PC-3 (cell line): ENCODE results near the gene ZNF433. TPM values are rescaled to one million over a fixed set of nuclear protein-coding genes. Genes with fewer than 3 reads are reported as not detected.

Experiments used
- ATAC-seq: fragments of 200-7000 bp; cut with Tn5 transposase; 2 replicates; pipeline ENCODE4 v1.9.1; 2020; ENCODE audit warnings: mild to moderate bottlenecking, moderate library complexity
- BruUV-seq: library from RNA; stranded (reverse); fragments of 400-500 nt; replicated peaks from 2 replicates; lab custom pipeline; 2021; lab: Mats Ljungman, UMichigan
- CTCF ChIA-PET: fragments of 300-600 bp; sonication (Branson Sonifier 250); formaldehyde crosslinking; loops from one replicate; lab custom pipeline; 2022; ENCODE audit warnings: antibody characterized with exemption; lab: Charles Lee
- POLR2A ChIA-PET: fragments of 300-600 bp; sonication (Branson Sonifier 250); formaldehyde crosslinking; loops from one replicate; lab custom pipeline; 2022; ENCODE audit warnings: antibody characterized with exemption; ENCODE audit not compliant: unreplicated experiment; lab: Charles Lee
- DNase-seq: peaks from one replicate; pipeline ENCODE4 v3.0.0-alpha.2; 2015
- H2AFZ ChIP-seq: fragments of 300-600 bp; sonication (generic); 2 replicates; pipeline ENCODE4 v1.6.0; 2016; ENCODE audit warnings: antibody characterized with exemption, low read length
- H3F3A ChIP-seq: fragments of 300-600 bp; sonication (generic); one replicate; pipeline ENCODE4 v1.6.0; 2017; ENCODE audit warnings: antibody characterized with exemption, low read length, control low read depth, mild to moderate bottlenecking; ENCODE audit not compliant: unreplicated experiment
- H3K27ac ChIP-seq: fragments of 300-600 bp; sonication (generic); 2 replicates; pipeline ENCODE4 v1.5.1; 2016; ENCODE audit warnings: mild to moderate bottlenecking, low read length
- H3K27me3 ChIP-seq: fragments of 300-600 bp; sonication (generic); 2 replicates; pipeline ENCODE4 v1.6.1; 2016; ENCODE audit warnings: low read length, mixed read lengths
- H3K36me3 ChIP-seq: fragments of 300-600 bp; sonication (generic); 2 replicates; pipeline ENCODE4 v1.6.1; 2016; ENCODE audit warnings: low read depth, mixed run types, low read length, mixed read lengths
- H3K4me1 ChIP-seq: fragments of 300-600 bp; sonication (generic); 2 replicates; pipeline ENCODE4 v1.5.1; 2016; ENCODE audit warnings: low read length; ENCODE audit not compliant: insufficient read depth
- H3K4me2 ChIP-seq: fragments of 300-600 bp; sonication (generic); 2 replicates; pipeline ENCODE4 v1.6.0; 2016; ENCODE audit warnings: low read length
- H3K4me3 ChIP-seq: fragments of 300-600 bp; sonication (generic); 2 replicates; pipeline ENCODE4 v1.5.1; 2016; ENCODE audit warnings: mild to moderate bottlenecking, low read length, mixed read lengths
- H3K79me2 ChIP-seq: fragments of 300-600 bp; sonication (generic); 2 replicates; pipeline ENCODE4 v1.6.1; 2017; ENCODE audit warnings: low read length, mixed read lengths
- H3K9ac ChIP-seq: fragments of 300-600 bp; sonication (generic); 2 replicates; pipeline ENCODE4 v1.6.0; 2016; ENCODE audit warnings: mild to moderate bottlenecking, low read length
- H3K9me2 ChIP-seq: fragments of 300-600 bp; sonication (generic); replicated peaks from 2 replicates; pipeline ENCODE4 v1.6.1; 2016; ENCODE audit warnings: mixed run types, low read length, mixed read lengths
- H3K9me3 ChIP-seq: fragments of 300-600 bp; sonication (generic); 2 replicates; pipeline ENCODE4 v1.6.1; 2016; ENCODE audit warnings: low read length, mixed read lengths
- H4K20me1 ChIP-seq: fragments of 300-600 bp; sonication (generic); 2 replicates; pipeline ENCODE4 v1.6.1; 2016; ENCODE audit warnings: low read length, mixed read lengths
- EZH2 ChIP-seq: fragments of 300-600 bp; sonication (generic); IDR thresholded peaks from one replicate; pipeline ENCODE4 v1.6.1; 2017; ENCODE audit warnings: antibody characterized with exemption, mild to moderate bottlenecking, low read length; ENCODE audit not compliant: unreplicated experiment
- EZH2phosphoT487 ChIP-seq: fragments of 300-600 bp; sonication (generic); IDR thresholded peaks from 2 replicates; pipeline ENCODE4 v1.6.1; 2018; ENCODE audit warnings: mild to moderate bottlenecking, antibody characterized with exemption, low read length, borderline replicate concordance
- intact Hi-C: fragments of 100-400 bp; cut with micrococcal nuclease; formaldehyde crosslinking; loops from 2 replicates; pipeline ENCODE4 v1.9.0; 2023
- total RNA-seq: library from RNA; depleted of rRNA; stranded (reverse); fragments of >200 nt; gene quantifications from 2 replicates; pipeline ENCODE4 v1.2.3, GENCODE V29; 2014
- TF ChIP-seq, protein P1 (sequence below): fragments of 300-600 bp; sonication (generic); conservative IDR thresholded peaks from 2 replicates; pipeline ENCODE4 v1.5.1; 2017; ENCODE audit warnings: antibody characterized with exemption, low read depth, mild to moderate bottlenecking, low read length

The ZNF433 gene
- total RNA-seq, 1 experiment from 2014 or later: 5.4 TPM

- ChIA-PET POLR2A (no interaction called here), CTCF (no interaction called here)
These were observed 7.4 kb upstream of the ZNF433 start for GRCh38 chr19:12042893-12043292.

GRCh38 chr19:12034620-12035019 is 859 bp downstream of the ZNF433 start:
- H3K27ac ChIP-seq: no peak overlapping the region

More at GRCh38 chr19:12042893-12043292, 7.4 kb upstream of the ZNF433 start:
- H3K9me3 ChIP-seq: peaks cover 59% of the 10 kb centered on the region
- no peak overlapping the region for H2AFZ ChIP-seq
- ATAC-seq (no peak), DNase-seq (no peak)
- no peaks in the 10 kb centered on the region for H4K20me1 ChIP-seq
- no peaks in the 10 kb centered on the region for H3K4me1 ChIP-seq
- H3K9me2 ChIP-seq: no peaks in the 10 kb centered on the region
- no TSS peak for BruUV-seq
- no peak overlapping the region for H3K9ac ChIP-seq
- intact Hi-C loops: no loop called here
- H3F3A ChIP-seq: no peaks in the 10 kb centered on the region
- H3K36me3 ChIP-seq: peaks cover 56% of the 10 kb centered on the region
- H3K27me3 ChIP-seq: no peaks in the 10 kb centered on the region
- H3K4me2 ChIP-seq: no peak overlapping the region
- H3K27ac ChIP-seq: no peak overlapping the region
- H3K4me3 ChIP-seq: no peak overlapping the region
- no peaks in the 10 kb centered on the region for H3K79me2 ChIP-seq
- TF ChIP-seq EZH2phosphoT487: no peak
- no peak for TF ChIP-seq EZH2
- TF ChIP-seq, protein P1, sequence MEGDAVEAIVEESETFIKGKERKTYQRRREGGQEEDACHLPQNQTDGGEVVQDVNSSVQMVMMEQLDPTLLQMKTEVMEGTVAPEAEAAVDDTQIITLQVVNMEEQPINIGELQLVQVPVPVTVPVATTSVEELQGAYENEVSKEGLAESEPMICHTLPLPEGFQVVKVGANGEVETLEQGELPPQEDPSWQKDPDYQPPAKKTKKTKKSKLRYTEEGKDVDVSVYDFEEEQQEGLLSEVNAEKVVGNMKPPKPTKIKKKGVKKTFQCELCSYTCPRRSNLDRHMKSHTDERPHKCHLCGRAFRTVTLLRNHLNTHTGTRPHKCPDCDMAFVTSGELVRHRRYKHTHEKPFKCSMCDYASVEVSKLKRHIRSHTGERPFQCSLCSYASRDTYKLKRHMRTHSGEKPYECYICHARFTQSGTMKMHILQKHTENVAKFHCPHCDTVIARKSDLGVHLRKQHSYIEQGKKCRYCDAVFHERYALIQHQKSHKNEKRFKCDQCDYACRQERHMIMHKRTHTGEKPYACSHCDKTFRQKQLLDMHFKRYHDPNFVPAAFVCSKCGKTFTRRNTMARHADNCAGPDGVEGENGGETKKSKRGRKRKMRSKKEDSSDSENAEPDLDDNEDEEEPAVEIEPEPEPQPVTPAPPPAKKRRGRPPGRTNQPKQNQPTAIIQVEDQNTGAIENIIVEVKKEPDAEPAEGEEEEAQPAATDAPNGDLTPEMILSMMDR: no peak

GRCh38 chr19:12034198-12034597 is 1.3 kb downstream of the ZNF433 start:
- no TSS peak for BruUV-seq
- Histone ChIP-seq H3K27me3 (no peaks in the 10 kb centered on the region), H3K36me3 (peaks cover 27% of the 10 kb centered on the region), H3F3A (no peaks in the 10 kb centered on the region), H3K9ac (no peak overlapping the region), H3K79me2 (peaks cover 19% of the 10 kb centered on the region), H3K4me2 (peak overlapping the region; percentile 91), H4K20me1 (no peaks in the 10 kb centered on the region), H3K4me3 (peak overlapping the region; percentile 89), H3K27ac (no peak overlapping the region), H2AFZ (peak overlapping the region; percentile 95), H3K9me2 (no peaks in the 10 kb centered on the region), H3K9me3 (peaks cover 7% of the 10 kb centered on the region; the same call in 1 of the 2 replicates), H3K4me1 (peaks cover 10% of the 10 kb centered on the region)
- intact Hi-C loops: loop anchor here (2.0 kb wide), 2 partner anchors 45 to 109 kb away; partner anchors contain the start of gene ZNF700
- ATAC-seq: no peak
- CTCF ChIA-PET: no interaction called here
- no peak for TF ChIP-seq EZH2phosphoT487
- TF ChIP-seq, protein P1: no peak
- TF ChIP-seq EZH2: no peak
- POLR2A ChIA-PET: no interaction called here
- DNase-seq: peak; percentile 10

More at GRCh38 chr19:12034620-12035019, 859 bp downstream of the ZNF433 start:
- peaks cover 7% of the 10 kb centered on the region; the same call in 1 of the 2 replicates for H3K9me3 ChIP-seq
- DNase-seq (peak; percentile 18), ATAC-seq (peak; percentile 6; the same call in 1 of the 2 replicates)
- intact Hi-C loops: loop anchor here (2.0 kb wide), 2 partner anchors 46 to 110 kb away; partner anchors contain the start of gene ZNF700
- ChIA-PET POLR2A (no interaction called here), CTCF (no interaction called here)
- H2AFZ ChIP-seq: peak overlapping the region; percentile 95
- H3K4me1 ChIP-seq: peaks cover 10% of the 10 kb centered on the region
- H3K36me3 ChIP-seq: peaks cover 24% of the 10 kb centered on the region
- TF ChIP-seq, protein P1: no peak
- TF ChIP-seq EZH2phosphoT487 (no peak), EZH2 (no peak)
- peak overlapping the region; percentile 91 for H3K4me2 ChIP-seq
- no peaks in the 10 kb centered on the region for H3F3A ChIP-seq
- H3K27me3 ChIP-seq: no peaks in the 10 kb centered on the region
- H4K20me1 ChIP-seq: no peaks in the 10 kb centered on the region
- H3K79me2 ChIP-seq: peaks cover 19% of the 10 kb centered on the region
- H3K9me2 ChIP-seq: no peaks in the 10 kb centered on the region
- BruUV-seq: TSS peak; percentile 66
- peak overlapping the region; percentile 80 for H3K9ac ChIP-seq
- peak overlapping the region; percentile 89 for H3K4me3 ChIP-seq
